Gastrocnemius medialis (tissue), 4 donors: ENCODE results near the gene DROSHA. TPM values are rescaled to one million over a fixed set of nuclear protein-coding genes. Genes with fewer than 3 reads are reported as not detected.
"Not testable (repeated sequence)": the region's sequence is repeated elsewhere in the genome, so short reads cannot be mapped to it uniquely, and the experiment has no call there.

Source experiments
- ATAC-seq, 2 donors: fragments of 150-250 bp; one replicate each; pipeline ENCODE4 v1.9.1; 2016
- DNase-seq, 2 donors: peaks; one replicate each; pipeline ENCODE4 v3.0.0-alpha.2; 2019
- H3K27ac ChIP-seq, 4 donors: fragments of 200-600 bp; sonication (generic); 1 replicate in 1 of 4; 2 replicates in 3 of 4; pipeline ENCODE4 v1.5.1; 2016 to 2018; ENCODE audit warnings: mild to moderate bottlenecking in 2 of 4, moderate library complexity in 1 of 4
- H3K27me3 ChIP-seq, 3 donors: fragments of 200-600 bp; sonication (generic) in 2 of 3; 1 replicate in 1 of 3; 2 replicates in 2 of 3; pipeline versions ENCODE4 v1.5.1 to v1.6.0; 2016 to 2019; ENCODE audit warnings: mild to moderate bottlenecking in 1 of 3, moderate library complexity in 1 of 3
- H3K36me3 ChIP-seq, 2 donors: fragments of 200-600 bp; sonication (generic) in 1 of 2; one replicate each; pipeline ENCODE4 v1.5.1; 2017 to 2018
- H3K4me1 ChIP-seq, 2 donors: fragments of 200-600 bp; sonication (generic) in 1 of 2; one replicate each; pipeline ENCODE4 v1.5.1; 2016 to 2017; ENCODE audit warnings: mild to moderate bottlenecking in 2 of 2
- H3K4me3 ChIP-seq, 4 donors: fragments of 200-600 bp; sonication (generic) in 3 of 4; 1 replicate in 1 of 4; 2 replicates in 3 of 4; pipeline ENCODE4 v1.5.1; 2016 to 2019; ENCODE audit warnings: mild to moderate bottlenecking in 2 of 4
- H3K9me3 ChIP-seq, 3 donors: fragments of 200-600 bp; sonication (generic) in 2 of 3; 1 replicate in 1 of 3; 2 replicates in 2 of 3; pipeline ENCODE4 v1.5.1; 2016 to 2019
- CTCF ChIP-seq, 5 experiments: fragments of 450-650 bp in 3 of 5; fragments of 200-600 bp in 2 of 5; sonication (generic) in 2 of 5; IDR thresholded peaks in 4 of 5; conservative IDR thresholded peaks in 1 of 5; 1 replicate in 4 of 5; 2 replicates in 1 of 5; pipeline ENCODE4 v1.5.1; 2016 to 2019; ENCODE audit warnings: antibody characterized with exemption in 5 of 5, mild to moderate bottlenecking in 3 of 5, moderate library complexity in 3 of 5
- POLR2A ChIP-seq, 2 donors: fragments of 450-650 bp; IDR thresholded peaks; one replicate each; pipeline ENCODE4 v1.6.1; 2017; ENCODE audit warnings: antibody characterized with exemption in 2 of 2, mild to moderate bottlenecking in 2 of 2, moderate library complexity in 2 of 2
- in situ Hi-C, 4 donors: fragments of 200-750 bp; cut with MboI; loops; one replicate each; pipeline versions ENCODE4 v1.15.0 to v1.8.0; 2017; ENCODE audit warnings: low sequenced_read_pairs in 4 of 4
- intact Hi-C: fragments of 100-400 bp; cut with DNase I; formaldehyde crosslinking; loops from one replicate; pipeline ENCODE4 v1.15.1; 2023; ENCODE audit warnings: low total_unique reads
- total RNA-seq, 4 donors: library from RNA; depleted of rRNA; stranded (reverse); fragments of >200 nt; gene quantifications; one replicate each; pipeline versions ENCODE4 v1.1.0 to v1.2.3, GENCODE V29; 2016

Gene DROSHA
- total RNA-seq, 4 donors from 2014 or later, result 9.2 to 28.8 (median 28.4) TPM

GRCh38 chr5:31404325-31404724 lies 127.6 kb downstream of the DROSHA start:
- no peaks in the 10 kb centered on the region for H3K9me3 ChIP-seq
- no peak for DNase-seq

DNA sequence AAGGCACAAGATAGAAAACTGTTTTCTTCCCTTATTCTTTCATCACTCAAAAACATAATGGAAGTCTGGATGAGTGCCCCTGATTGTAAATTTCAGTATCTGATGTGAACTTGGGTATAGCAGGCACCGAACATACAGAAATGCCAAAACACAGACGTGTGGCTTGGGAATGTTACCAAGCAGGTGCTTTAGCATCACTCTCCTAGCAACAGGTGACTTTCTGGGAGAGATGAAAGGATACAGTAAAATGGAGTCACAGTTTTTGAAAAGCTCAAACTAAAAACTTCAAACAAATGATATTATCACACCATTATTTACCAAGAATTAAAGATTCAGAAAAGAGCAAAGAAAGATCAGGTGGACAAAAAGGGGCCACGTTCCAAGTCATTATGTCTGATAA lies 130.2 kb downstream of the DROSHA start:
- peaks cover 0 to 51% of the 10 kb centered on the region in 2 donors for H3K36me3 ChIP-seq
- no peaks in the 10 kb centered on the region for H3K9me3 ChIP-seq
- H3K27ac ChIP-seq, result no peak overlapping the region
- ATAC-seq, result no peak
- in situ Hi-C loops (no loop called here), intact Hi-C loops (no loop called here)
- no peaks in the 10 kb centered on the region for H3K27me3 ChIP-seq
- TF ChIP-seq POLR2A (IDR thresholded peaks at IDR 0.05) (no peak), CTCF (IDR thresholded peaks at IDR 0.05 in 4 of 5, conservative IDR thresholded peaks at IDR 0.05 in 1 of 5) (no peak)
- H3K4me3 ChIP-seq, result no peak overlapping the region
- no peaks in the 10 kb centered on the region for H3K4me1 ChIP-seq
- no peak for DNase-seq

More at GRCh38 chr5:31404325-31404724, 127.6 kb downstream of the DROSHA start:
- in situ Hi-C loops, result no loop called here
- ATAC-seq, result no peak
- intact Hi-C loops, result no loop called here
- Histone ChIP-seq H3K27me3 (no peaks in the 10 kb centered on the region), H3K36me3 (peaks cover 0 to 74% of the 10 kb centered on the region in 2 donors), H3K4me1 (no peaks in the 10 kb centered on the region), H3K27ac (no peak overlapping the region), H3K4me3 (no peak overlapping the region)
- TF ChIP-seq CTCF (IDR thresholded peaks at IDR 0.05 in 4 of 5, conservative IDR thresholded peaks at IDR 0.05 in 1 of 5) (no peak), POLR2A (IDR thresholded peaks at IDR 0.05) (no peak)

DNA sequence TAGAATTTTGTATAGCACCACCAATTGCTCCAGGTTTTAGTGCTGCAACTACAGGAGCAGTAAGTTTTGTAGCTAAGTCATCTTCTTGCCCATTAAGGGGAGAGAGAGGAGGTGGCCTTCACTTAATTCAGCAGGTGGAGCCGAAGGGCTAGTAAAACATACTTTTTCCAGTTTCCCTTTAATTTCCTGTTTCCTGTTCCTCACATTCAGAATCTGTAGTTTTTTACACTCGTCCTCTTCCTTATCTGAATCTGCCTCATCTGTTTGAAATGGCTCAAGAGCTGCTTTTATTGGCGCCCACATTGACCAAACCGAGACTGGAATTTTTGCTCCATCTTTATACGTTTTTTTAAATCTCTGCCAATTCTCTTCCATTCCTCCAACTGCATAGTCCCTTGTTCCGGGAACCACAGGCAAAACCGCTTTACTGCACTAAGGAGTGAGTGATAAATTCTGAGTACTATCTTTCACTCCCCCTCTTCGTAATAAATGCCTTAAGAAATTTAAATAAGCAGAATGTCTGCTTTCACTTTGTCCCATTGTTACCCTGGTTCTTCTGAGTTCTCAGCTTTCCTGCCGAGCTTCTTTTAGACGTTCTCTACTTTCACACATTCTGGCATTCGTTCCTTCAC lies 133.9 kb downstream of the DROSHA start:
- ATAC-seq, result no peak
- no peak overlapping the region for H3K4me3 ChIP-seq
- H3K36me3 ChIP-seq, result peaks cover 0 to 20% of the 10 kb centered on the region in 2 donors
- no peaks in the 10 kb centered on the region for H3K9me3 ChIP-seq
- no peak overlapping the region for H3K27ac ChIP-seq
- no peak for TF ChIP-seq CTCF (IDR thresholded peaks at IDR 0.05 in 4 of 5, conservative IDR thresholded peaks at IDR 0.05 in 1 of 5)
- no peak for TF ChIP-seq POLR2A (IDR thresholded peaks at IDR 0.05)
- intact Hi-C loops, result no loop called here
- no peaks in the 10 kb centered on the region for H3K27me3 ChIP-seq
- H3K4me1 ChIP-seq, result no peaks in the 10 kb centered on the region
- in situ Hi-C loops, result no loop called here
- DNase-seq, result no peak

DNA sequence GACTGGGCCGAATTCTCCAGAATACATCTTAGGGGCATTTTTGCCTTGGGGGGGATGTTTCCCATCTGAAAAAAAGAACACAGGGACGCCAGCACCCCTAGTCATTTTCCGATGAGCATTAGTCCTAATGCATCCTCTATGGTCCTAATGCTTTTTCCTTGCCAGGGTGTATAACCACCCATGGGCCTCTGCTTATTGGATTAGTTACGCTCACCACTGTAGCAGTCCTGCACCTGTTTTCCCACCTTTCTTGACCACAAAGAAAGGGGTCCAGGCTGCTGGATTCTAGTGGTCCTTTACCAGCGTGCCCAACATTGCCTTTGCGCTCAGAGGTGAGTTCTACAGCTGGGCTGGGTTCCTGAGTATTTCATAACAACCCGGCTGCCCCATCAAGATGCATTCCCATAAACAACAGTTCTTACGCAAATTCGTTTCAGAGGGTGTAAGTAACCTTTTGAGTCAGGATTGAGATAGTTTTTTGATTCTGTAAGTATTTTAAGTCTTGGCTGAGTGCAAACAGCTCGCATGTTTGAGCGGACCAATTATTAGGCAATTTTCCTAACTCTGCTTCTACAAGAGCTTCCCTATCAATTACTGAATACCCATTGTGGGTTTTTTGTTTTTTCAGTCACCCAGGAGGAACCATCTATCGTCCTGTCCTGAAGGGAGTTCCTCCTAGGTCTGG lies 135.1 kb downstream of the DROSHA start:
- ATAC-seq (no peak), DNase-seq (no peak)
- no peak overlapping the region for H3K4me3 ChIP-seq
- H3K27me3 ChIP-seq, result no peaks in the 10 kb centered on the region
- no peaks in the 10 kb centered on the region for H3K4me1 ChIP-seq
- intact Hi-C loops (no loop called here), in situ Hi-C loops (no loop called here)
- TF ChIP-seq CTCF (IDR thresholded peaks at IDR 0.05 in 4 of 5, conservative IDR thresholded peaks at IDR 0.05 in 1 of 5), result no peak
- TF ChIP-seq POLR2A (IDR thresholded peaks at IDR 0.05), result no peak
- H3K27ac ChIP-seq, result no peak overlapping the region
- H3K36me3 ChIP-seq, result peaks cover 0 to 7% of the 10 kb centered on the region in 2 donors
- no peaks in the 10 kb centered on the region for H3K9me3 ChIP-seq

DNA sequence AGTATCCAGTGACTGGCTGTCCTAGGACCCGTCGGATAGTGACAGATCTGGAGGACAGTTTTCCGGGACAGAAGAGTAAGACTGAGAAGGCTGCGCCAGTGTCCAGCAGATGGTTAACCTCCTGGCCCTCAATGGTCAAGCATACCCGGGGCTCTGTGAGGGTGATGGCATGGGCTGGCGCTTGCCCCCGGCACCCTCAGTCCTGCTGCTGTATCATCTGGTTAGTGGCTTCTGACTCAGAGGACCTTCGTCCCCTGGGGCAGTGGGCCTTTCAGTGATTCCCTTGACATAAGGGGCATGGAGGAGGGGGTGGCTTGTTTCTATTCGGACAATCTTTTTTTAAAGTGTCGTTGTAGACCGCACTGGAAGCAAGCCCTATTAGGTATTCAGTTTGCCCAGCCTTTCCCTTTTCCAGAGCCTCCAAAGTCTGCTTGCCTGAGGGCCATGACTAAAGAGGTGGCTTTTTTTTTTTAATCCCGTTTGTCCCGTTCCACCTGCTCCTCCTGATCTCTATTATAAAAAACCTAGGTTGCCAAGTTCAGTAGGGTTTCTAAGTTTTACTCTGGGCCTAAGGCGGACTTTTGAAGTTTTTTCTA lies 136.3 kb downstream of the DROSHA start:
- ATAC-seq, H3K36me3 ChIP-seq, H3K4me1 ChIP-seq, H3K27ac ChIP-seq, intact Hi-C loops, in situ Hi-C loops, H3K9me3 ChIP-seq, H3K27me3 ChIP-seq, H3K4me3 ChIP-seq, DNase-seq: not testable (repeated sequence)
